Measurements from ENCODE around the gene ELAPOR1. TPM values are rescaled to one million over a fixed set of nuclear protein-coding genes. Genes with fewer than 3 reads are reported as not detected.
A peak's percentile ranks its signal among the peaks of the same experiment; 100 is the strongest.
"Not testable (repeated sequence)": the region's sequence is repeated elsewhere in the genome, so short reads cannot be mapped to it uniquely, and the experiment has no call there.

Gene ELAPOR1
- total RNA-seq, 1 experiment from 2014 or later: 0.75 TPM

- Mint-ChIP-seq H3K9me3 (ENCODE audit: unreplicated experiment) (no peaks in the 10 kb centered on the region), H3K27ac (ENCODE audit: unreplicated experiment) (peak overlapping the region; percentile 74), H3K4me1 (ENCODE audit: low read depth, unreplicated experiment) (peaks cover 19% of the 10 kb centered on the region), H3K36me3 (ENCODE audit: insufficient read depth, unreplicated experiment) (no peaks in the 10 kb centered on the region), H3K4me3 (ENCODE audit: unreplicated experiment) (peak overlapping the region; percentile 34), H3K27me3 (ENCODE audit: insufficient read depth, unreplicated experiment) (no peaks in the 10 kb centered on the region)
- peak; percentile 55 to 67 for DNase-seq
- ChIA-PET CTCF (no interaction called here), POLR2A (interaction anchor here (1.4 kb wide), 1 partner anchor 39 kb away, joined by 6 read pairs; no protein-coding TSS in a partner anchor)
- Histone ChIP-seq H3K4me1 (peaks cover 43% of the 10 kb centered on the region), H3K9me3 (no peaks in the 10 kb centered on the region), H3K36me3 (ENCODE audit: control insufficient read depth, insufficient read depth, low read length) (no peaks in the 10 kb centered on the region), H3K4me3 (ENCODE audit: low read depth, low read length) (no peak overlapping the region), H3K27me3 (replicated peaks; ENCODE audit: control insufficient read depth, insufficient read depth, low read length) (no peaks in the 10 kb centered on the region)
- no TSS peak for BruUV-seq (replicated peaks)
- intact Hi-C loops (cut with micrococcal nuclease; ENCODE audit: unreplicated experiment): loop anchor here (1.0 to 2.0 kb wide), 2 partner anchors 26 to 43 kb away; a partner anchor contains a TSS
- TF ChIP-seq CTCF (IDR thresholded peaks at IDR 0.05; ENCODE audit: insufficient read depth in 1 of 2, low read depth in 1 of 2, low read length in 1 of 2, severe bottlenecking in 1 of 2, unreplicated experiment in 1 of 2): no peak
Observed at GRCh38 chr1:109138358-109138757, 24.4 kb downstream of the ELAPOR1 start.

GRCh38 chr1:109140392-109140791 is 26.5 kb downstream of the ELAPOR1 start:
- ChIA-PET CTCF (no interaction called here), POLR2A (no interaction called here)
- Mint-ChIP-seq H3K36me3 (ENCODE audit: insufficient read depth, unreplicated experiment) (no peaks in the 10 kb centered on the region), H3K4me1 (ENCODE audit: low read depth, unreplicated experiment) (peaks cover 8% of the 10 kb centered on the region), H3K27me3 (ENCODE audit: insufficient read depth, unreplicated experiment) (no peaks in the 10 kb centered on the region), H3K9me3 (ENCODE audit: unreplicated experiment) (no peaks in the 10 kb centered on the region), H3K27ac (ENCODE audit: unreplicated experiment) (no peak overlapping the region), H3K4me3 (ENCODE audit: unreplicated experiment) (no peak overlapping the region)
- Histone ChIP-seq H3K36me3 (ENCODE audit: control insufficient read depth, insufficient read depth, low read length) (no peaks in the 10 kb centered on the region), H3K4me3 (ENCODE audit: low read depth, low read length) (no peak overlapping the region), H3K9me3 (no peaks in the 10 kb centered on the region), H3K27me3 (replicated peaks; ENCODE audit: control insufficient read depth, insufficient read depth, low read length) (no peaks in the 10 kb centered on the region), H3K4me1 (peaks cover 29% of the 10 kb centered on the region)
- no peak for TF ChIP-seq CTCF (IDR thresholded peaks at IDR 0.05; ENCODE audit: insufficient read depth in 1 of 2, low read depth in 1 of 2, low read length in 1 of 2, severe bottlenecking in 1 of 2, unreplicated experiment in 1 of 2)
- intact Hi-C loops (cut with micrococcal nuclease; ENCODE audit: unreplicated experiment): no loop called here
- no peak for DNase-seq
- no TSS peak for BruUV-seq (replicated peaks)

GRCh38 chr1:109142260-109142659 is 28.3 kb downstream of the ELAPOR1 start:
- Mint-ChIP-seq H3K36me3 (ENCODE audit: insufficient read depth, unreplicated experiment) (no peaks in the 10 kb centered on the region), H3K9me3 (ENCODE audit: unreplicated experiment) (no peaks in the 10 kb centered on the region), H3K27me3 (ENCODE audit: insufficient read depth, unreplicated experiment) (no peaks in the 10 kb centered on the region), H3K27ac (ENCODE audit: unreplicated experiment) (no peak overlapping the region), H3K4me1 (ENCODE audit: low read depth, unreplicated experiment) (peaks cover 8% of the 10 kb centered on the region), H3K4me3 (ENCODE audit: unreplicated experiment) (no peak overlapping the region)
- no TSS peak for BruUV-seq (replicated peaks)
- Histone ChIP-seq H3K36me3 (ENCODE audit: control insufficient read depth, insufficient read depth, low read length) (no peaks in the 10 kb centered on the region), H3K4me3 (ENCODE audit: low read depth, low read length) (no peak overlapping the region), H3K9me3 (no peaks in the 10 kb centered on the region), H3K4me1 (peaks cover 15% of the 10 kb centered on the region), H3K27me3 (replicated peaks; ENCODE audit: control insufficient read depth, insufficient read depth, low read length) (no peaks in the 10 kb centered on the region)
- intact Hi-C loops (cut with micrococcal nuclease; ENCODE audit: unreplicated experiment): no loop called here
- TF ChIP-seq CTCF (IDR thresholded peaks at IDR 0.05; ENCODE audit: insufficient read depth in 1 of 2, low read depth in 1 of 2, low read length in 1 of 2, severe bottlenecking in 1 of 2, unreplicated experiment in 1 of 2): no peak
- no peak for DNase-seq
- ChIA-PET POLR2A (no interaction called here), CTCF (no interaction called here)

- H3K4me3 ChIP-seq (ENCODE audit: low read depth, low read length); H3K9me3 Mint-ChIP-seq (ENCODE audit: unreplicated experiment); H3K27me3 ChIP-seq (replicated peaks; ENCODE audit: control insufficient read depth, insufficient read depth, low read length); H3K4me3 Mint-ChIP-seq (ENCODE audit: unreplicated experiment); BruUV-seq (replicated peaks); POLR2A ChIA-PET; CTCF ChIA-PET; H3K27me3 Mint-ChIP-seq (ENCODE audit: insufficient read depth, unreplicated experiment); H3K36me3 ChIP-seq (ENCODE audit: control insufficient read depth, insufficient read depth, low read length); H3K9me3 ChIP-seq; H3K27ac Mint-ChIP-seq (ENCODE audit: unreplicated experiment); intact Hi-C loops (cut with micrococcal nuclease; ENCODE audit: unreplicated experiment); DNase-seq; H3K4me1 Mint-ChIP-seq (ENCODE audit: low read depth, unreplicated experiment); H3K36me3 Mint-ChIP-seq (ENCODE audit: insufficient read depth, unreplicated experiment): not testable (repeated sequence)
- peaks cover 12% of the 10 kb centered on the region for H3K4me1 ChIP-seq
Observed at GRCh38 chr1:109142725-109143124, 28.8 kb downstream of the ELAPOR1 start.
